Measurements from ENCODE around the gene PRSS21. TPM values are rescaled to one million over a fixed set of nuclear protein-coding genes. Genes with fewer than 3 reads are reported as not detected.
A peak's percentile ranks its signal among the peaks of the same experiment; 100 is the strongest.

PRSS21 gene
- total and polyA plus RNA-seq, 12 donors: 0.20 TPM; not detected in 11

- H3K9me3 ChIP-seq: no peaks in the 10 kb centered on the region
- ATAC-seq (no peak), DNase-seq (no peak)
- no peaks in the 10 kb centered on the region for H3K36me3 ChIP-seq
- intact Hi-C loops (cut with DNase I): loop anchor here in 4 of 10 donors (1.0 to 10.0 kb wide), 3 partner anchors 28 to 85 kb away; no protein-coding TSS in a partner anchor
- peaks cover 7 to 35% (median 14%) of the 10 kb centered on the region in 9 donors for H3K4me1 ChIP-seq
- H3K27me3 ChIP-seq: peaks cover 0 to 13% (median 0%) of the 10 kb centered on the region in 7 donors
- WGBS, 2 donors: 80 to 84% methylated on average over 15 of the region's 15 CpGs
- no peak for TF ChIP-seq CTCF (IDR thresholded peaks at IDR 0.05)
- no peak overlapping the region for H3K27ac ChIP-seq
- no peak overlapping the region for H3K4me3 ChIP-seq
Observed at GRCh38 chr16:2839650-2840450, 22.8 kb downstream of the PRSS21 start.

- no peak for DNase-seq
- Histone ChIP-seq H3K4me3 (no peak overlapping the region), H3K9me3 (no peaks in the 10 kb centered on the region), H3K27ac (no peak overlapping the region), H3K4me1 (peaks cover 7 to 31% (median 14%) of the 10 kb centered on the region in 9 donors), H3K27me3 (peaks cover 0 to 13% (median 0%) of the 10 kb centered on the region in 7 donors), H3K36me3 (no peaks in the 10 kb centered on the region)
- WGBS, 2 donors: 79 to 83% methylated on average over 12 of the region's 12 CpGs
- TF ChIP-seq CTCF (IDR thresholded peaks at IDR 0.05): no peak
- intact Hi-C loops (cut with DNase I): no loop called here
- no peak for ATAC-seq
Observed at GRCh38 chr16:2840914-2841313, 23.9 kb downstream of the PRSS21 start.

- 80 to 81% methylated on average over 18 of the region's 18 CpGs for WGBS, 2 donors
- Histone ChIP-seq H3K27me3 (peaks cover 0 to 13% (median 0%) of the 10 kb centered on the region in 7 donors), H3K36me3 (no peaks in the 10 kb centered on the region), H3K4me3 (peak overlapping the region in 8 of 10 donors; percentile 2 to 30 (median 20)), H3K27ac (peak overlapping the region in 7 of 10 donors; percentile 23 to 70 (median 35)), H3K4me1 (peaks cover 7 to 31% (median 13%) of the 10 kb centered on the region in 9 donors), H3K9me3 (no peaks in the 10 kb centered on the region)
- ATAC-seq: peak in 4 of 8 donors; percentile 8 to 61 (median 18)
- no peak for DNase-seq
- intact Hi-C loops (cut with DNase I): loop anchor here in 1 of 10 donors (2.0 kb wide), 1 partner anchor 25 kb away; no protein-coding TSS in a partner anchor
- TF ChIP-seq CTCF (IDR thresholded peaks at IDR 0.05): no peak
Observed at GRCh38 chr16:2841606-2842339, 24.7 kb downstream of the PRSS21 start.

- Histone ChIP-seq H3K4me1 (peaks cover 7 to 31% (median 13%) of the 10 kb centered on the region in 9 donors), H3K27me3 (peaks cover 0 to 9% (median 0%) of the 10 kb centered on the region in 7 donors), H3K4me3 (peak overlapping the region in 8 of 10 donors; percentile 2 to 30 (median 20)), H3K9me3 (no peaks in the 10 kb centered on the region), H3K36me3 (no peaks in the 10 kb centered on the region), H3K27ac (peak overlapping the region in 8 of 10 donors; percentile 17 to 70 (median 35))
- 32 to 36% methylated on average over 40 of the region's 40 CpGs for WGBS, 2 donors
- peak; percentile 14 to 67 (median 58) for TF ChIP-seq CTCF (IDR thresholded peaks at IDR 0.05)
- ATAC-seq (peak; percentile 40 to 74 (median 66)), DNase-seq (peak; percentile 37 to 67)
- intact Hi-C loops (cut with DNase I): loop anchor here in 1 of 10 donors (2.0 kb wide), 1 partner anchor 24 kb away; no protein-coding TSS in a partner anchor
Observed at GRCh38 chr16:2842340-2843000, 25.4 kb downstream of the PRSS21 start.
